Measurements from ENCODE around the gene ZNF862. TPM values are rescaled to one million over a fixed set of nuclear protein-coding genes. Genes with fewer than 3 reads are reported as not detected.

The ZNF862 gene
- total and polyA plus RNA-seq, 2 donors (not counting 3 experiments of a cell fraction or from before 2014, with no cell fraction given) = 10.8 to 14.7 TPM

- dilution Hi-C loops (cut with MboI; ENCODE audit: extremely low pct_ligation_motif_present, low sequenced_read_pairs) = no loop called here
- Histone ChIP-seq H4K20me1 (replicated peaks; ENCODE audit: control insufficient read depth, extremely low read depth, insufficient read depth, low read length) (no peaks in the 10 kb centered on the region), H3K27me3 (ENCODE audit: control insufficient read depth in 2 of 2, insufficient read depth in 2 of 2, low read length in 2 of 2) (no peaks in the 10 kb centered on the region), H3K36me3 (ENCODE audit: control insufficient read depth in 2 of 2, extremely low read depth in 1 of 2, insufficient read depth in 2 of 2, low read length in 2 of 2) (peaks cover 0 to 2% of the 10 kb centered on the region in 2 experiments), H2AFZ (ENCODE audit: low read depth, low read length) (no peak overlapping the region), H3K27ac (ENCODE audit: insufficient read depth, low read depth, low read length) (no peak overlapping the region), H3K79me2 (ENCODE audit: control insufficient read depth, insufficient read depth, low read length) (no peaks in the 10 kb centered on the region), H3K9ac (replicated peaks; ENCODE audit: extremely low read depth, insufficient read depth, low read length) (no peak overlapping the region), H3K9me1 (replicated peaks; ENCODE audit: control insufficient read depth, extremely low read depth, insufficient read depth, low read length) (no peaks in the 10 kb centered on the region), H3K4me3 (replicated peaks in 1 of 3; ENCODE audit: insufficient read depth in 1 of 3, low read depth in 1 of 3, low read length in 3 of 3) (no peak overlapping the region), H3K4me2 (ENCODE audit: insufficient read depth, low read length) (no peak overlapping the region), H3K4me1 (ENCODE audit: control insufficient read depth, extremely low read depth, insufficient read depth, low read length) (no peaks in the 10 kb centered on the region), H3K9me3 (replicated peaks; ENCODE audit: control insufficient read depth, insufficient read depth, low read length) (no peaks in the 10 kb centered on the region)
- no peak for DNase-seq (ENCODE audit: low read depth, low spot score)
- ChIA-PET POLR2A (no interaction called here), CTCF (no interaction called here)
- intact Hi-C loops (cut with micrococcal nuclease) = no loop called here
- TF ChIP-seq MYC (IDR thresholded peaks at IDR 0.05; ENCODE audit: low read depth, low read length) (no peak), FOS (IDR thresholded peaks at IDR 0.05; ENCODE audit: borderline replicate concordance, insufficient read depth, low read length) (no peak), GATA2 (IDR thresholded peaks at IDR 0.05; ENCODE audit: insufficient read depth, insufficient read length, low read depth, low read length) (no peak), POLR2AphosphoS5 (IDR thresholded peaks at IDR 0.05; ENCODE audit: insufficient read depth, low read depth, low read length) (no peak), POLR2A (IDR thresholded peaks at IDR 0.05; ENCODE audit: low read depth, low read length) (no peak), CTCF (IDR thresholded peaks at IDR 0.05; ENCODE audit: extremely low read depth in 1 of 2, insufficient read depth in 1 of 2, low read depth in 1 of 2, low read length in 2 of 2) (no peak), MAX (IDR thresholded peaks at IDR 0.05; ENCODE audit: insufficient read depth, insufficient read length) (no peak), EZH2 (IDR thresholded peaks at IDR 0.05; ENCODE audit: borderline replicate concordance, low read depth, low read length, severe bottlenecking) (no peak), JUN (IDR thresholded peaks at IDR 0.05; ENCODE audit: borderline replicate concordance, insufficient read depth, insufficient read length, low read depth) (no peak)
- no TSS peak for BruUV-seq (replicated peaks)
- no peak for FAIRE-seq
These were observed 6.3 kb downstream of the ZNF862 start for GRCh38 chr7:149844445-149844844.

All from endothelial cell of umbilical vein (primary cell).